Measurements from ENCODE around the gene AEBP2. TPM values are rescaled to one million over a fixed set of nuclear protein-coding genes. Genes with fewer than 3 reads are reported as not detected.

AEBP2 gene
- total and polyA plus RNA-seq, 2 of the 4 experiments (the other 2 are of a cell fraction): 15.5 to 21.7 TPM

GRCh38 chr12:19498099-19498498 lies 58.8 kb downstream of the AEBP2 start:
- Histone ChIP-seq H2AFZ (replicated peaks; ENCODE audit: low read length, poor library complexity) (no peak overlapping the region), H3K27ac (ENCODE audit: insufficient read depth, low read length) (no peak overlapping the region), H3K4me1 (ENCODE audit: control insufficient read depth, insufficient read depth, low read length) (no peaks in the 10 kb centered on the region), H4K20me1 (ENCODE audit: insufficient read depth, low read length) (peaks cover 7% of the 10 kb centered on the region), H3K9me3 (ENCODE audit: control insufficient read depth, insufficient read depth, low read length) (no peaks in the 10 kb centered on the region), H3K4me3 (ENCODE audit: insufficient read depth, low read depth, low read length) (no peak overlapping the region), H3K14ac (replicated peaks; ENCODE audit: low read depth, low read length) (no peak overlapping the region), H2AK9ac (replicated peaks; ENCODE audit: low read depth, low read length, poor library complexity) (no peak overlapping the region), H2BK120ac (ENCODE audit: low read depth, low read length) (no peak overlapping the region), H2AK5ac (ENCODE audit: low read depth, low read length) (no peak overlapping the region), H3K9ac (ENCODE audit: low read depth, low read length) (no peak overlapping the region), H3K4me2 (ENCODE audit: low read depth, low read length) (no peak overlapping the region), H2BK15ac (ENCODE audit: low read depth, low read length) (no peak overlapping the region), H3K36me3 (ENCODE audit: control insufficient read depth, insufficient read depth, low read length) (peaks cover 23% of the 10 kb centered on the region), H4K8ac (ENCODE audit: low read depth in 2 of 2, low read length in 2 of 2) (no peak overlapping the region), H4K91ac (ENCODE audit: insufficient read depth, low read depth, low read length) (no peak overlapping the region), H3K27me3 (ENCODE audit: control insufficient read depth, insufficient read depth, low read length) (no peaks in the 10 kb centered on the region), H3K23ac (ENCODE audit: low read depth, low read length) (no peak overlapping the region), H3K4ac (ENCODE audit: low read depth, low read length) (no peak overlapping the region), H3K18ac (ENCODE audit: low read depth, low read length) (no peak overlapping the region), H2BK5ac (ENCODE audit: low read depth, low read length, poor library complexity, severe bottlenecking) (no peak overlapping the region), H2BK20ac (ENCODE audit: low read depth, low read length) (no peak overlapping the region), H3K9me1 (ENCODE audit: insufficient read depth, low read length) (0 out of 2 replicates have a peak, but pooled peaks cover 3% of the 10 kb centered on the region), H3K79me1 (ENCODE audit: low read depth in 1 of 2, low read length in 2 of 2) (peaks cover 11 to 50% of the 10 kb centered on the region in 2 experiments), H4K5ac (ENCODE audit: low read depth, low read length) (no peak overlapping the region), H3K56ac (ENCODE audit: extremely low read depth, insufficient read depth, low read length) (no peak overlapping the region)
- WGBS, 2 experiments (ENCODE audit: extremely low coverage in 2 of 2, insufficient read length in 1 of 2): no CpG with 5 or more reads among the region's 2 CpGs
- no TSS peak for BruUV-seq (replicated peaks)
- DNase-seq (no peak), ATAC-seq (ENCODE audit: low read depth) (no peak)
- ChIA-PET CTCF (no interaction called here), POLR2A (ENCODE audit: unreplicated experiment) (no interaction called here)
- dilution Hi-C loops (cut with HindIII; ENCODE audit: low sequenced_read_pairs, unreplicated experiment) (no loop called here), intact Hi-C loops (cut with micrococcal nuclease) (no loop called here), in situ Hi-C loops (cut with MboI; ENCODE audit: low sequenced_read_pairs) (no loop called here)
- TF ChIP-seq ELK1 (IDR thresholded peaks at IDR 0.05; ENCODE audit: borderline replicate concordance, low read depth, low read length) (no peak), POLR2A (IDR thresholded peaks at IDR 0.05; ENCODE audit: low read depth, low read length) (no peak), CHD1 (IDR thresholded peaks at IDR 0.05; ENCODE audit: low read depth, low read length) (no peak), NFE2L2 (IDR thresholded peaks at IDR 0.05; ENCODE audit: low read depth, low read length) (no peak), MXI1 (IDR thresholded peaks at IDR 0.05; ENCODE audit: borderline replicate concordance, low read depth, low read length) (no peak), CEBPB (IDR thresholded peaks at IDR 0.05; ENCODE audit: low read depth, low read length) (no peak), FOS (IDR thresholded peaks at IDR 0.05; ENCODE audit: low read depth, low read length) (no peak), MAZ (IDR thresholded peaks at IDR 0.05; ENCODE audit: borderline replicate concordance, low read depth, low read length) (no peak), MAFK (IDR thresholded peaks at IDR 0.05; ENCODE audit: low read depth, low read length) (no peak), RFX5 (IDR thresholded peaks at IDR 0.05; ENCODE audit: low read depth, low read length) (no peak), RAD21 (IDR thresholded peaks at IDR 0.05; ENCODE audit: low read length) (no peak)
- TF ChIP-seq, protein P1, sequence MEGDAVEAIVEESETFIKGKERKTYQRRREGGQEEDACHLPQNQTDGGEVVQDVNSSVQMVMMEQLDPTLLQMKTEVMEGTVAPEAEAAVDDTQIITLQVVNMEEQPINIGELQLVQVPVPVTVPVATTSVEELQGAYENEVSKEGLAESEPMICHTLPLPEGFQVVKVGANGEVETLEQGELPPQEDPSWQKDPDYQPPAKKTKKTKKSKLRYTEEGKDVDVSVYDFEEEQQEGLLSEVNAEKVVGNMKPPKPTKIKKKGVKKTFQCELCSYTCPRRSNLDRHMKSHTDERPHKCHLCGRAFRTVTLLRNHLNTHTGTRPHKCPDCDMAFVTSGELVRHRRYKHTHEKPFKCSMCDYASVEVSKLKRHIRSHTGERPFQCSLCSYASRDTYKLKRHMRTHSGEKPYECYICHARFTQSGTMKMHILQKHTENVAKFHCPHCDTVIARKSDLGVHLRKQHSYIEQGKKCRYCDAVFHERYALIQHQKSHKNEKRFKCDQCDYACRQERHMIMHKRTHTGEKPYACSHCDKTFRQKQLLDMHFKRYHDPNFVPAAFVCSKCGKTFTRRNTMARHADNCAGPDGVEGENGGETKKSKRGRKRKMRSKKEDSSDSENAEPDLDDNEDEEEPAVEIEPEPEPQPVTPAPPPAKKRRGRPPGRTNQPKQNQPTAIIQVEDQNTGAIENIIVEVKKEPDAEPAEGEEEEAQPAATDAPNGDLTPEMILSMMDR (conservative IDR thresholded peaks at IDR 0.05; ENCODE audit: low read depth, low read length): no peak

Measured in IMR-90 (cell line).